Fibroblast of gingiva (primary cell): Measurements from ENCODE around the gene YLPM1.

Source experiments
- DNase-seq: peaks from one replicate; pipeline ENCODE4 v3.0.0-alpha.2; 2011; ENCODE audit warnings: low read depth

YLPM1 gene

DNA sequence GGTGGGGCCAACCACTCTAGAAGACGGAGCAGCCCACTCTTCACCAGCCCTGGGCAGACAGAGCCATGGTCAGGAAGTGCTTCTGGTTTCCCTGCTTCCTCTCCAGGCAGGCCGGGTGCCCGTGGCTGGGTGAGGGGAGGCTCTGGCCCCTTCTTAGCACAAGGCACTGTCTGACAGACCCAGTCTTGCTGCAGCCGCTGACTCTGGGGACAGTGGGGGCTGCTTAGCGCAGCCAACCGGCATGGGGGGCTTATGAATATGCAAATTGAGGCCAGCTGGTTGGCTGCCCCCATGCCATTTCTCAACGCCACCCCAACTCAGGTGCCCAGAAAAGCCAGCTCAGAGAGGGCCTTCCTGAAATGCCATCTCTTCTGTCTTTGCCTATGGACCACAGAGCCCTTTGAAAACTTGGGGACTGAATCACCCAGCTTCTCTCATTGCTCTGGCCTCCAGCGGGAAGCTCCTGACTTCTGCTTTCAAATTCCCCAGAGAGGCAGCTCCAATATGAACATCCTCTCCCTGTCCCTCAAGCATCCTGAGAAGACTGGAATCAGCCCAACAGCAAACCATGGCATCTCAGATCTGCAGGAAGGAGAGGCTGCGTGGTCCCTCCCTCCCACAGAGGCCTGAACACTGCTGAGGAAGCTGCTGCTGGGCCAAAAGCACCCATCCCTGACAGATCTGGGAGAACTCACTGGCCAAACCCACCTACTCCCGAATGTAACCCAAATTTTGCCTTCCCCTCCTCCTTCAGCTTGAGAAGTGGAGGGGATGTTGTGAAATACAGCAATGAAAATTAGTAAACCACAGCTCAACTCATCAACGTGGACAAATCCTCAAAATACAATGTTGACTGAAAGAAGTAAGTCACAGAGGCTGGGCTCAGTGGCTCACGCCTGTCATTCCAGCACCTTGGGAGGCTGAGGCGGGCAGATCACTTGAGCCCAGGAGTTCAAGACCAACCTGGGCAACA, 113.1 kb downstream of the YLPM1 start, which contains the start of gene PROX2:
Gene PROX2, minus strand, starts transcription at position 205 of the 973 bp plus-strand sequence. CDS start 12,311 bp downstream, outside the sequence.
- peak; percentile 43 for DNase-seq

GRCh38 chr14:74879427-74880182, 116.5 kb downstream of the YLPM1 start:
- no peak for DNase-seq

GRCh38 chr14:74881431-74882102, 118.5 kb downstream of the YLPM1 start, which contains the start of gene DLST:
TSS of gene DLST (plus strand) at chr14:74881916. CDS start at chr14:74881954, 38 bp downstream.
- DNase-seq: peak; percentile 90

- peak; percentile 65 for DNase-seq
Measured at GRCh38 chr14:74882103-74882920, 119.2 kb downstream of the YLPM1 start.
